Kasumi-1 (cell line): Measurements from ENCODE around the gene PRR33.

ENCODE experiments used
- DNase-seq, 2 experiments: peaks; one replicate each; lab custom pipeline; 2025; lab: John Stamatoyannopoulos, UW

Gene PRR33

DNA sequence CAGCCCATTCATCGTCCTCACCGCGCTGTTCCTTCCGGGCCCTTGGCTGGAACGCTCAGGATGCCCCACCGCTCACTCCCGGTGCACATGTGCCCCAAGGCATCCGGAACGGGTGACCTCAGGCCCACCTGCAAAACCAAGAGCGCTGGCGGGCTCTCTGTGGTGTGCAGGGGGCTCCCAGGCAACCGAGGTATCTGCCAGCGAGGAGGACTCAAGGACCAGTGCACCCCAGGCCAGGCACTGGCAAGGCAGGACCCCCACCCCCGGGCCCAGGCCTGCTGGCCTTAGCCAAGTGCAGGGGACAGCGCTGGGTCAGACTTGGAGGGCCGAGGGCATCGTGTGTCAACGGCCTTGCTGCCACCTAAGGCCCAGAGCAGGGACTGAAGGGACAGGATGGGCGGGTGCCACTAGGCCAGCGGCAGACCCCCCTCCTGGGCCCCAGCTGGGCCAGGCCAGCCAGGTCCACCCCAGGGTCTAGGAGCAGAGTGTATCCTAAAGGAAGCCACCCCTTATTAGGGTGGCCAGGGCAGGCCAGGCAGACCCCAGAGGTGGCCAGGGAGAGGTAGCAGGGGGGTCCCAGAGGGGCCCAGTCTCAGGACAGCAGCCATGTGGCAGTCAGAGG lies 36.3 kb upstream of the PRR33 start:
- no peak for DNase-seq

DNA sequence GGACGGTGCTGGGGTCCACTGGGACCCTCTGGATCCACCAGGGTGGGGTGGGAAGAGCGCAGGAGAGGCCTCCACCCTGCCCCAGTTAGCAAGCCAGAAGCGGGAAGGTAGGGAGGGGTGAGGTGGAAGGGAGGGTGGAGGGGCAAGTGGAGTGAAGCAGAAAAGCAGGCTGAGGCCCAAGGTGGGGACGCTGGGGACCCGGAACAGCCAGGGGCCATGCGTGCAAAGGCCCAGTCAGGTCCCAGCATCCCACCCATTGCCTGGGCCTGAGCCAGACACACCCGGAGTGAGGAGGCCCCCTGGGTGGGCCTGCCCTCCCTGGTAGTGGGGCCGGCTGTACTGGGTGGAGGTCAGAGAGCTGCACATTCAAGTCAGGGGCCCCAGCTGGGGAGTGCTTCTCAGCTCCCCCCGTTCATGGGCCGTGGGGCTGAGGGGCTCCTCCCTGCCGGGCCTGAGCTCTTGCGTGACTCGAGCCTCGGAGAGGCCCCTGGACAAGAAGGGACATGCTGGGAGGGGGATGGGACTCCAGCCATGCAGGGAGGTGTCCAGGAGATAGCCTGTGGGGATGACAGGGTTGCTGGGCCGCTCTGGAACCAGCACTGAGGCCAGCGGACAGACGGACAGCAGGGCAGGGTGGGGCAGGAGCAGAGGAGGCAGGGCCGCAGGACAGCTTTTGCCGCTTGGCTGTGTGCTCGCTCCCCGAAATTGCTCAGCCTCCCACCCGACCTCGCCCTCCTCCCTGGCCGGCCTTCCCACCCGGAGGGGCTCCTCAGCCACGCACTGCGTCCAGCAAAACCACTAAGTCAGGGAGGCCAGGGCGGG lies 35.5 kb upstream of the PRR33 start:
- no peak for DNase-seq

DNA sequence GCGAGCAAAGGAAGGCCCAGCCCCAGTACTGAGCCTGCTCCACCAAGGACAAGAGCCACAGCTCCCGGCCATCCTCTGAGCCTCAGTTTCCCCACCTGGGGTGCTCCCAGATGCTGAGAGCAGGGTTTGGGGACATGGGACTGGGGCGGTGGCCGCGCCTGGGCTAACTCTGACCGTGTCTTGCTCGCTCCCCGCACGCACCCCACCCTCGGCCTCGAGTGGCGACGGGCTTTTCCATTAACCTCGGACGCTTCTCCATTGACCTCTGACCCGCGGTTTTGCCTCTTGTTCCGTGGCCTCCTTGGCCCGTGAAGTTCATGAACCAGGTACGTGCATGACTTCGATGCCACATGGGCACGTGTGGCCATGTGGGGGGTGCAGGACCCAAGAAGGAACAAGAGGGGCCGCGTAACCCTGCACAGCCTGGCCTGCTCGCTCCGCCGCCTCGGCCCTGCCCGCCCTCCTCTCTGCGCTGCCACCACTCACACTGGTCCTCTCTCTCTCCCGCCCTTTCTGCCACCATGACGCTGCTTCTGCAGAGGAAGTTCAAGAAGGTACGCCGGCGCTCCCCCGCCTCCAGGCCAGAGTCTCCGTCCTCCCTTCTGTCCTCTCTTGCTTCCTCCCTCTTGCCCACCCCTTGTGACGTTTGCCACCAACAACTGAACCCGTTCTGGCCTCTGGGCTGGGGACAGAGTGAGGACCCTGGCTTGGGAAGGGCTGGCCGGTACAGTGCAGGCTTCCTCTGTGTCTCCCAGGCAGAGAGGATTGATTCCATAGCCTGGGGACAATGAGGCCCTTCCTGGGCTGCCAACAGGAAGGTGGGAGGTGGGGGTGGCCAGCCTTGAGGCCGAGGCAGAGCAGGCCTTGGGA lies 34.7 kb upstream of the PRR33 start:
- DNase-seq: no peak

DNA sequence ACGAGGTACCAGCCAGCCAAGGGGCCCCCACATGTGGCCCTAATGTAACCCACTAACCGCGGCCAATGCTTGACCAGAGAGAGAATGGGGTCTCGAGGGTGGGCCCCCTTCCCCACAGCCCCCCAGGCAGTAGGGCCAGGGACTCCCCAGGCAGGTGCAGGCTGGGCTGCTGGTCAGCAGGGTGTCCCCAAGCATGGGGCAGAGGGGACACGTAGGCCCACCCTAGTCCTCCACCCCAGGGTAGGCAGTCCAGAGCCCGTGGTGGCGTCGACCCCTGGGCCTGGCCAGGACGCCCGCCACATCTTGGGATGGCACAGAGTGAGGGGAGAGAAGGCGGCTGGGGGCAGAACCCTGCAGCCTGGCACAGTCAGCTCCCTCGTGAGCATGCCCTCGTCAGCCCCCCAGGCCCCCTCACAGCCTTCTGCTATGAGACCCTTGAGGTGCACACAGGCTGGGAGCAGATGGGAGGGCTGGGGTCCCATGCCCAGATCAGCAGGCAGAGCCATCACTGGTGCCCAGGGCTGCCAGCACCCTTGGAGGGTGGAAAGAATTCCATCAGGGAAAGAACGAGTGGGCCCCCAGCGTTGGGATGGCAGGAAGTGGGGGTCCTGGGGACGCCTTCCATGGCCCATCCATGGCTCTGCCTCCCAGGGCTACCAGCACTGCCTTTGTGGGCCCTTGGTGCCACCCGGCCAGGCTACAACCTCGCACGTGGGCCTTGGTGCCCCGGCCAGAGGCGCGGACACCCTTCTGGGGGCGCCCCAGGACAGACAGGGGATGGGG lies 33.9 kb upstream of the PRR33 start:
- no peak for DNase-seq

DNA sequence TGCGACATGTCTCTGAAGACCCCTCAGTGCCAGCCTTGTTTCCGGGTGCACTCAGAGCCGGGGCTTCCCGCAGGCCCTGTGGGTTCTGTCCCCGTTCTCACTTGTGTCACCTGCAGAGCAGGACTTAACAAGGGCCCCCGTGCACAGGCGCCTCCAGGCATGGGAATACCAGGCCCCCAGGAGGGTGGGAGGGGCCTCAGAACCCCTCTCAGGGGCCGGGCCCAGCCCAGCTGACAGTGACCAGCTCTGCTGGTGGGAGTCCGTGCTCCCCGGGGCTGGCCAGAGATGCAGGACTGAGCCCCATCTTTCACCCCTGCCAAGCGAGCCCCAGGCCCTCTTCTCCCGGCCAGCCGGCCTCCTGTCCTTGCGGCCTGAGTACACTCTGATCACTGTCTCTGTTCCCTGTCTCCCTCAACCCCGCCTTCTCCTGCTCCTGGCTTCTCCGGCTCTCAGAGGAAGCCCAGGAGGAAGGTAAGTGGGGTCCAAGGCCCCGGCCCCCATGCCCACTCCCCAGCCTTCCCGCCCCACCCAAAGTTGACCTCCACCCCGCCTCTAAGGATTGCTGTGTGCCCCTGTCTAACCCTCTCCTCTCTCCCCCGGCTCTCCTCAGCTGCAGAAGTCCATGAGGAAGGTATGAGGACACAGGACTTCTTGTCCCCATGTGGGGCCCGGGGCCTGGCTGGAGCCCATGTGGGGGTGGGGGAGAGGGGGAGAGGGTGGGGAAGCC lies 33.1 kb upstream of the PRR33 start:
- DNase-seq: no peak

DNA sequence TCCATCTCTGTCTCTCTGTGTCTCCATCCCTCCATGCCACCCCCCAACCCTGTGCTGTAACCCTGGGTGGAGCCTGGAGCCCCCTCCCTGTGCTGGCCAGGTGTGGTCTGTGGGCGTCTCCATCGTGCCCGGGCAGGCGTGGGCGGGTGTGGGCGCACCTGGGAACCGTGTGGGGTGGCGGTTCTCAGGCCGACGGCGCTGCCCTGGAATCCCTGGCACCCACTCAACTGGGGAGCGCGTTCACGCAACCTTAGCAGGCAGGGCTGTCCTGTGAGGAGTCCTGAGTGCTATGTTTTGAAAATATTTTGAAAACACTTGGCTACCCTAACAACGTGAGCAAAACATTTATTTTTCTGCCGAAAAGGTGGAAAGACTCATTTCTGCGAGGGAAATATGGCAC lies 32.5 kb upstream of the PRR33 start:
- no peak for DNase-seq

DNA sequence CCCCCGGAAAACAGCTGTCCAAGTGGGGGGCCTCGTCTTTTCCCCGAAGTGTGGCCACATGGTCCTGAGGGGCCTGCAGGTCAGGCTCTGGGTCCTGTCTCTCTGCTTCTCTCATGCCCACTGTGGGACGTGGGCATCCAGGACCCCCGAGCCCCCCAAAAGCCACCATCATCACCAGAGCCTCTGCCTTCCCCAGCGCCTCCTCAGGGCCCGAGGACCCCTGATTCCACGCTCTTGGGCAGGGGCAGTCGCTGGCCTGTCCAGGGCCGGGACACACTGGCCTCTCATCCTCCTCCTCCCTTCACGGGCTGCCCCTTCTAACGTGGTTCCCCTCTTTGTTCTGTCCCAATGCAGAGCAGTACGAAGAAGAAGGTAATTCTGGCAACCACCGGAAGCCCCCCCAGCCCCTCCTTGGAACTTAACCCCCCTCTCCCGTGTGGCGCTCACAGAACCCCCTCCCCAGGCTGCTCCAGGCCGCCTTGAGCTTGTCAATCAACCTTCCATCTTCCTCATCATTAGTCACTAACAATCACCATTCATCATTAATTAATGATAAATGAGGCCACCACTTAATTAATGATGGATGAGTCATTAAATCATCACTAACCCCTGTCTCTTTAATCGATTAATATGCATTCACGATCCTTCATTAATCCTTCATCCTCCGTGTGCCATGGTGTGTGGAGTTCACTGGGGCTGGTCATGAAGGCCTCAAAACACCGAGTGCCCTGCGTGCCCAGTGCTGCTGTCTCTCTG lies 31.7 kb upstream of the PRR33 start:
- no peak for DNase-seq

DNA sequence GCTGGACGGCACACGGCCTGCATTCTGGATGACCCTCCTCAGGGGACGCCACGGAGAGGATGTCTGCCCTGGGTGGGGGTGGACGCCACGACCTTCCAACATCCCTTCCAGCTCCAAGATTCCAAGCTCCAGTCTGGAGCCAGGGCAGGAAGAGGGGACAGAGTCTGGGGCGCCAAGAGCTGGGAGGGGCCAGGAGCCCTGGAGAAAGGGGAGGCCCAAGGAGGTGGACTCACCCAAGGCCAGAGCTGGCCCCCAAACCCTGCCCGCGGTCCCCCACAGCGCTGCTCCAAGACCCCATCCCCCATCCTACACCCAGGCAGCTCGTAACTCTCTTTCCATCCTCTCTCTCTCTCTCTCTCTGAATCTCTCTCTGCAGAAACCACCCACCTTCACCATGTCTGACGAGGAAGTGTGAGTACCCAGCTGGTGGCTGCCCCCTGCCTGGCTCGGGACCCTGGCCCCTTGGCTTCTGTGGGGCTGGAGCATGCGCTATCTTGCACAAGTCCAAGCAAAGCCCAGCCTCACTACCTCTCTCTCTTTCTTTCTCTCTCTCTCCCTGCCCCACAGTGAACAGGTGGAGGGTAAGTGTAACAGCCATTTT lies 30.9 kb upstream of the PRR33 start:
- no peak for DNase-seq

DNA sequence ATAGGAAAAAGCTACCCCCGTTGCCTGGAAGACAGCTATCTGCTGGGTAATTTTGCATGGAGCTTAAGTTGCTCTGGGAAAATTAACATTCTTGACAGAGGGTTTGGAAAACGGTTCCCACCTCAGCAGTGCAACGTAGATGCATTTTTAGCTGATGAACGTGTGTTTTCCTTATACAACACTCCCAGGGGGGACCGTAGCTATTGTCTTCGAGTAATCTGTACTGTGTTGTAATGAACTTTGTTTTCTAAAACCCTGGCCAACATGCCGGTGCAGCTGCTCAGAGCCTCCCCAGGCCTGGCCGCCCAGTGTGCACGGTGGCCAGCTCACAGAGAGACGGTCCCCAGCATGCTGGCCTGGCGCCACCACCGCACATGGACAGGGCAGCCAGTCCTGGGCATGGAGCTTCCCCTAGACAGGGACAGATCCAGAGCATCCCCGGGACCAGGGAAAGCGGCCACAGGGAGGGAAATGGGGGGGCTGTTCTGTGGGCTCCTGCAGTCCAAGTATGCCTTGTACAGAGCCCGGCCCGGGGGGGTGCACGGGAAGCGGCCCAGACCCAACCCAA lies 30.0 kb upstream of the PRR33 start:
- DNase-seq: no peak

DNA sequence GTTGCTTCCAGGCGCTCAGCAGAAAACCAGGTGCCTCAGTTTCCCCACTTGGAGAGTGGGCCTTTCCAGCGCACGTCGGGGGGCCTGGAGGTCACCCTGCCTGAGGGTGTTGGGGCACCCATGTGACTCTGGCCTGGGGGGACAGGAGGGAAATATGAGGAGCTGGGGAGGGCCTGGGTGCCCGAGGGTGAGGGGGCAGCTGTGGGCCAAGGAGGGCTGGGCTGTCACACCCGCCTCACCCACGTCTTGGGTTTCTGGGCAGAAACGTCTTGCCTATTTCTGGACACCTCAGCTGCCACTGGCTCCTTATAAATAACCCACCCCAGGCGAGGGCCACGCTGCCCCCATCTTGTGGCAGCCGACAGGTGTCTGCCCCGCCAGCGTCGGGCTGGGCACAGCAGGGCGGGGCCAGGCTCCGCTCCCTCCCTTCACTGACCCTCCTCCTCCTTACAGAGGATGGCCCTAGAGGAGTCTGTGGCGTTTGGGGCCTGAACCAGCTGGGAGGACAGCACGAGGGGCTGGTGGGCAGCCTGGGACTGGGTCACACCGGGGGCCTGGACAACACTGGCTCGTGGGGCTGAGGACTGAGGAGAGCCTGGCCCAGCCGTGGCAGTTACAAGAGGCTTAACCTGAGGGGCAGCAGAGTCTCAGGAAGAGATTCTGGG lies 29.3 kb upstream of the PRR33 start:
- DNase-seq: no peak

DNA sequence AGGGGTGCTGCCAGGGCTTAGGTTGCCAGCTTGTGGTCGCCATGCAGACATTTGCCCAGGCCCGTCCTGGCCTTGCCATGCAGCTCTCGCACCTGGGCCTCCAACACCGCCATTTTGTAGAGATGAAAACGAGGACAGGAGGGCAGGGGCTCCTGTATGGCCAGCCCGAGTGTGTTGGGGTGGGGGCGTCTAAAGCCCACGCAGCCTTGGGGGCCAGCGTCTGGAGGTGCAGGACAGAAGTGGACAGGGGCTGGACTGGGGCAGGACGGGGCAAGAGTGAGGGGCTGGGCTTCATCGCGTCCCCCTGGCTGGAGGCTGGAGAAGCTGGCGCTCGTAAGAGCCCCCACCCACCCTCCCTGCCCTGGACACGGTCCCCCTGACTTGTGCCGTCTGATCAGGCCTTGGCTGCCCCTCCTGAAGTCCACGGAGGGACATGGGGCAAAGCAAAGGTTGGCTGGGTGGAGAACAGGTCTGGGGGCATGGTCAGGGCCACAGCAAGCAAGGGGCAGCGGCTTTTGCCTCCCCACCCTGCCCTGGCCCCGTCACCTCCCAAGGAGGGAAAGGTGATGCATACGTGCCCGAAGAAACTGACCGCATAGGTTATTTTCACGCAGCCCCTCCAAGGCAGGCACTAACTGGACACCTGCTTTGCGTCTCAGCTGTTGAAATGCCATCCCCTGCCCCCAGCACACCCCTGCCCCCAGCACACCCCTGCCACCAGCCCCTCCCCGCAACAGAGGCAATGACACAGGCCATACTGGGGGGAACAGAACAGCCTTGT lies 28.6 kb upstream of the PRR33 start:
- DNase-seq: no peak

DNA sequence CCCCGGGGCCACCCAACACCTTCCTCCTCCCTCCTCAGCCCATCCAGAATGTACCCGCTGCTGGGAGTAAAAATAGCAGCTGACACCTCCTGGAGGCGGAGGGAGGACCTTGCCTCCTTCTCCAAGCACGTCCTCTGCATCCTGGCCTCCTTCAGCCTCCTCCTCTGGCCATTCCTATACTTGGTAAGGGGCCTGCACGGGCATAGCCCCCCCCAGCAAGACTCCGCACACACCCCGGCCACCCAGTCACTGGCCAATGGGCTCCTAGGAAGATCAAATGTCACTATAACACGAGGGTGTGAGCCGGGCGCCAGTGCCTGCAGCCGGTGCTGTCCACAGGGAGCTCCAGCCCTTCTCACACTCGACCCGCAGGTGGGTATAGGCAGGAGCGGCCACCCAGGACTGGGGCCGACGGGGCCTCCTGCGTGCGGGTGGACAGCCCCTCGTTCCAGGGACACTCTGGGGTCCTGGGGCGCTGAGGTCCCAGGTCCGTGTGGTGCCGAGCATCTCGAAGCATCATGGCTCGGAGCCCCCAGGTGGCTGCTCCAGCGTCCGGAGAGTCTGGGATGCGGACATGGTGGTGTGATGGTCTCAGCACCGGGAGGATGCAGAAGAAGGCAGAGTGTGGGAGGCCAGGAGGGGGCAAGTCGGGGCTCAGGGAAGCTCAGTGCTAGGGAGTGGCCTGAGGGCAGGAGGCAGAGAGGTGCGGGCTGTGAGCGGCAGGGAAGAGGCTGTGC lies 27.9 kb upstream of the PRR33 start, which contains the start of gene TNNT3:
TSS of gene TNNT3 (plus strand) at position 313 of the 737 bp plus-strand sequence. CDS start 3,172 bp downstream, outside the sequence.
- DNase-seq: no peak

DNA sequence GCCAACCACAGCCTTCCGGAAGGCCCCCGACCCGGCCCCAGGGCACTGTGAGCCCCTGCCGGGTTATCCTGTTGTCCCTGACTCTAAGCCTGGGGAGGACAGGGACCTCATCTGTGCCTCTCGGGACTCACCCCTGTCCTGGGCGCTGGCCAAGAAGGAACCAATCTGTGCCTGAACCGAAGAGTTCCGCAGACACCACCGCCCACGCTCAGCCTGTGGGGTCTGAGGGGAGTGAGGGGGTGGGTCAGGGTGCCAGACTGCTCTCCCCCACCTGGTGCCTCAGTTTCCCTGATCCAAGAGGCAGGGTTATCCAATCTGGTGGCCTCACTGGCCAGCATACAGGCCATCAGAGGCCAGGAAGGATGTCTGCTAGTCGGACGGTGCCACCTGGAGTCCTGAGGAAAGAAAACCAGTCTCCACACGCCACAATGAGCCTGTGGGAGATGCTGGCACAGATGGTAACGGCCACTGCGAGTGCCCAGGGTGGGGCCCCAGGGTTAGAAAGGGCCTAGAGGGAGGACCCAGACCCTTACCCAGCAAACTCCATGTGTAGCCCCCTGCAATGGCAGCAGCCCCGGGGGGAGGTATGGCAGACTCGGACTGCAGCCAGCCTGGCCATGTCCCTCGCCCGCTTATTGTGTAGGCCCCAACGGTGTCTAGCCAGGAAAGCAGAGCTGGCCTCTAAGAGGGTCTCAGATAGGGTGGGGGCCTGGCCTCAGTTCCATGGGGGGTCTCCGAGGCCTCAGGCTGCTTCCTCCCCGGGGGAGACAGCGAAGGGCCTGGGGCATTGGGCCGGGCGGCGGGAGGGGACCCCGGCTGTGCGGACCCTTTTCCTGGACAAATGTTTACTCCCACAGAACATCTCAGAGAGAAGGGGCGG lies 27.0 kb upstream of the PRR33 start:
- no peak for DNase-seq

DNA sequence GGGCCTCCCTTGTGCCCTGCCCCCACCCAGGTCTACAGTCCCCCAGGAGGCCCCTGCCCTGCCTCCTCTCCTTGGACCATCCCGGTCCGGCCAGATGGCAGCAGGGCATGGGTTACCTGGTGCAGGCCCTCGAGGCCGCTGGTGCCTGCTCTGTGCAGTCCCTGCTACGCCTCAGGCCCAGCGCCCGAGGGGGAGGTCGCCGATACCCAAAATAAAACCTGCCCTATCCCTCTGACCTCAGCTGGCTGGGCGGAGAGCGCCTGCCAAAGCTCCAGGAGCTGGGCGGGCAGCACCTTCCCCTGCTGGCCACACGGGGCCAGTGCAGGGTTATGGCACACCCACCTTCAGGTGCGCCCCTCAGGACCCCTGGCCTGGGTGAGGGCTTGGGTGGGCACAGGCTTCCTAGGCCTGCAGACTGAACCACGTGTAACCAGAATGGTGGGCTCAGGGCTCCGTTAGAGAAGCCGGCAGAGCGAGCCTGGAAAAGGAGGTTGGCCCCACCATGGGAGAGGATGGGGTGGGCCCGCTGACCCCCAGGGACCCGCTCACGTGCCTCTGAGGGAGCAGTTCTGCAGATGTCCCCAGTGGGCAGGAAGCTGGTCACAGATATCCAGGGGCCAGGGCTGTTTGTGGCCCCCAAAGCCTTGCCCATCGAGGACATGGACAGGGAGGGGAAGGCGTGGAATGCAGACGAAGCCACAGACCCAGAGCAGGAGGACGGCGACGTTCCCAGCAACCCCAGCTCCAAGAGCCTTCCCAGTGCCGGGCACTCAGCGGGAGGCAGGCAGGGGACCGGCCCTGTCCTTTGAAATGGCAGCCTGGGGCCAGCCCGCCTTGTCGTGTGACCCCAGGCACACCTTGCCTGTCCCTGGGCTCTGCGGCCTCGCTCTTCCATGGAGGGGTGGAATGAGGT lies 26.1 kb upstream of the PRR33 start:
- no peak for DNase-seq

DNA sequence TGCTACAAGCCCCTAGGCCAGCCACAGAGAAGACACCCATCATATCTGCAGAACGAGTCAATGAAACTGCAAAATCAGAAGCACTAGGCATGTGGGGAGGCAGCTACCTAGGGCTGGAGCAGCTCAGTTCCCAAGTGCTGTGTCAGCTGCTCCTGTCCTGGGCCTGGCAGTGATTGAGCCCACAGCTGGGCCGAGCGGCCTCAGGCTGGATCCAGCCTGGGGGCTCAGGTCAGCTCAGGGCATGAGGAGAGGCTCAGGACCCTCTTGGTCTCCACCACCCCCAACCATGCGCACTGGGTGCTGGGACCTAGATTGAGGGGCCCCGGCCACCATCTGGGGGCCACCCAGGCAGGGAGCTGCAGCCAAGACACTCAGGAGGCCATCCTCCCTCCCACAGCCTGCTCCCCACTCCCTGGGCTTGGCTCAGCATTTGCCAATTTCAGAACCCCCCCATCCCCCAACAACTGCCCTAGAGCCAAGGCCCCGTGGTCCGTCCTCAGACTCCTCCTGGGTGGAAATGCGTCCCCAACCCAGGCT lies 25.4 kb upstream of the PRR33 start:
- DNase-seq: no peak
